Measurements from ENCODE around the gene IRS2. TPM values are rescaled to one million over a fixed set of nuclear protein-coding genes. Genes with fewer than 3 reads are reported as not detected.

IRS2 gene
- total and polyA plus RNA-seq, 2 of the 8 experiments (the other 6 are each of a cell fraction or from before 2014, with no cell fraction given): 2.6 to 17.0 TPM

GRCh38 chr13:109834973-109835720 is 48.8 kb upstream of the IRS2 start (continued):
- no peak for TF ChIP-seq CHD7 (IDR thresholded peaks at IDR 0.05; ENCODE audit: insufficient replicate concordance, low read length)
- TF ChIP-seq RNF2 (IDR thresholded peaks at IDR 0.05; ENCODE audit: borderline replicate concordance, low read depth, low read length, missing control alignments, poor library complexity, severe bottlenecking): no peak
- TF ChIP-seq TAF7 (optimal IDR thresholded peaks at IDR 0.05; ENCODE audit: borderline replicate concordance, low read depth, low read length): no peak
- TF ChIP-seq CEBPB (IDR thresholded peaks at IDR 0.05; ENCODE audit: low read depth, low read length): no peak
- TF ChIP-seq CHD1 (IDR thresholded peaks at IDR 0.05; ENCODE audit: low read depth, low read length): no peak

Measured in H1 (cell line).